Fibroblast of skin of scalp (primary cell): ENCODE data around the gene CACNA1S.

Experiments
- DNase-seq: peaks from one replicate; pipeline ENCODE4 v3.0.0-alpha.2; 2013

Gene CACNA1S

DNA sequence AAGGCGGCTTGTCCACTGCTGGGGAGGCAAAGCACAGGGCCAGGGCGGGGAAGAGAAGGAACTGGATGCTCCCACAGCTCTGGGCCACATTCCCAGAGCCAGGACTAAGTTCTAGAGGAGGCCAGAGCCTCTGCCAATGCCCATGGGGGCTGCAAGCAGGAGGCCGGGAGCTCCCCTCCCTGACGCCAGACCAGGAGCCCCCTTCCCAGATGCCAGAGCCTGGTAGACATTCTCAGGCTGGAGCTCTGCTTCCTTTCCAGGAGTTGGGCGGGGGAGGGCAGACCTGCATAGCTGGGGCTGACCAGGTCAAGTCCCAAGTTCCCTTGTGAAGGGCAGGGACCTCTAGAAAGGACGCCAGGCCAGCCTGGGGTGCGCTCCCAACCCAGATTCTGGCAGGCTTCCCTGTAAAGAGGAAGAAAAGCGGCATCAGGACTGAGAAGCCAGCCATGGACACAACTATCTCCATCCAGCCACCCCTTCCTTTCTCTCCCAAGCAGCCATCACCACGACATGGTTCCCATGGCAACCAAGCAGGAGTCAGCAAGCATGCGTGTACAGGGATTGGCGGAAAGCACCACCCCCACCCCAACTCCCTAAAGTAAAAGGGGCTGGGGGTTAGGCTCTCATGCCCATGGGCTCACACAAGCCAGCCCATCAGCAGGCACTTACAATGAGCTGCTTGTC is 102.1 kb downstream of the CACNA1S start:
- no peak for DNase-seq

DNA sequence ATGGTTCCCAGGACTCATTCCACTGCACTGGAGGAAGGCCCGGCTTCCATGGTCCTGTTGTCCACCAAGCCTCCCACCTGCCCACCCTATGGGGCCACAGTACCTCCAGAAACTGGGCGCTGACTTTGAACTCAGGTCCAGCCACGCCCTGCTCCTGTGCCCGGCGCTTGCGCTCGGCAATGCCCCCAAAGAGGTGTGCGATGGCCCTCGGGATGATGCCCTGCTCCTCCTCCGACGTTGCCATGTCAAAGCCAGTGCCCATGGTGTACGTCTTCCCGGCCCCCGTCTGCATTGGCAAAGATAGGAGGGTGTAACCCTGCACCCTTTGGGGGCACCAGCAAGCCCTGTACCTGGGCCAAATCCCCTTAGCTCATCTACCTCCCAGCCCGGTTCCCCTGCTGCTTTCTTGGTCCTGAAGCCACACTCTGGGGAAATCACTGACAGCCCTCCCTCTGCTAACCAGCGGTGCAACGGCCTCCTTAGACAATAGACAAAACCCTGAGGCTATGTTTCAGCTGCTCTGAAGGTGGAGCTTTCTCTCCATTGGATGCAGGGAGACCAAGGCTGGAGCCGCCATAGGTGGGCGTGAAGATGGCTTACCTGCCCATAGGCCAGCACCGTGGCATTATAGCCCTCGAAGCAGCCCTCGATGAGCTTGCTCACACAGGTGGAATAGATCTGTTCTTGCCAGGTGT is 103.4 kb downstream of the CACNA1S start:
- no peak for DNase-seq

DNA sequence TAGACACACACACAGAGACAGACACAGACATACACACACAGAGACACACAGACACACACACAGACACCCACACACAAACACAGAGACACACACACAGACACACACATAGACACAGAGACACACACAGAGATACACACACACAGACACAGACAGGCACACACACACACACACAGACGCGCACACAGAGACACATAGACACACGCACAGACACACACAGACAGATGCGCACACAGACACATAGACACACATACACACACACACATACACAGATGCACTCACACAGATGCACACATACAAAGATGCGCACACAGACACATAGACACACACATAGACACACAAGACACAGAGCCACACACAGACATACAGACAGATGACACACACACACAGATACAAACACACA is 104.7 kb downstream of the CACNA1S start:
- DNase-seq = no peak

DNA sequence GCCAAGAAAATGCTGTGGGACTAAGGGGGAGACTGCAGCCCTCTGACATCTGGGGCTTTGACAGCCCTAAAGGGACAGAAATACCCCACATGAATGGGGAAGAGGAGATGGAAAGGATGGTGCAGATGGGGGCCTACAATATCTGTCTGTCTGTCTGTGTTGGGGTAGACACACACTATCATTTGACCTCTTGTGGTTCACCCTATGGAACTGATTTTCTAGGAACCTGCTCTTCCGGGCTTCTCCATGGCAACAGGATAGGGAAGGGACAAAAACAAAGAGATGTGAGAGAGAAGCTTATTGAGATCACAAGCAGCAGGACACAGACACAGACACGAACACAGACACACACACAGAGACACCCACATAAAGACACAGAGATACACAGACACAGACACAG is 105.8 kb downstream of the CACNA1S start:
- no peak for DNase-seq

DNA sequence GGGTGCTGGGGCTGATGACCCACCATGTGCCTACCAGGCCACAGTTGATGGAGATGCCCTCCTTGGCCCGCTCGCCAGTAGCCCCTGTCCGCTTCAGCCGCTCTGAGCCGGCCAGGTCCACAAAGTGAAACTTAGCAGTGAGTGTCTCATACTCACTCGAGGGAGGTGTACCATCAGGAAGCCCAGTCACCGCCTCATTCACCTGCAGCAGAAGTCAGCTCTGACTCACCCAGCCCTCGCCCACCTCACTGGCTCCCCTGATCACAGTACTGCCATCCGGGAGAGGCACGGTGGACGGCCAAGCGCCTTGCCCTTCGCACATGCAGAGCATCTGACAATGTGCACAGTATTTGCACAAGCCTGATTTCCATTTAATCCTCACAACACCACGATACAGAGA is 107.5 kb downstream of the CACNA1S start:
- DNase-seq = no peak

DNA sequence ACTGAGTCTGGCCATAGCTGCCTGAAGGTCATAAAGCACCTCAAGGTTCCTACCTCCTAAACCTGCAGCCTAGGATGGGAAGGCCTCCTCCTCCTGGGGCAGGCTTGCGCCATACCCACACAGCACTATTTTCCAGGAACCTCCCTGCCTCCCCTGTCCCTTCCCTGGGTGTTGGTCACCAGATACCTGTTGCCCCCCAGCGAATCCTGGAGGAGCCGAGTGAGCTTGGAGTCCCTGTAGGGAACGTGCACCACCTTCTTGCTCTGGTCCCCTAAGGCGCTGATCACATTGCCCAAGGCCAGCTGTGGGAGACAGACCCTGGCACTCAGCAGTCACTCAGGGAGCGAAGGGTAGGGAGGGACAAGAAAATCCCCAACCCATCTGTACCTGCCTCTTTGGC is 108.1 kb downstream of the CACNA1S start:
- no peak for DNase-seq

DNA sequence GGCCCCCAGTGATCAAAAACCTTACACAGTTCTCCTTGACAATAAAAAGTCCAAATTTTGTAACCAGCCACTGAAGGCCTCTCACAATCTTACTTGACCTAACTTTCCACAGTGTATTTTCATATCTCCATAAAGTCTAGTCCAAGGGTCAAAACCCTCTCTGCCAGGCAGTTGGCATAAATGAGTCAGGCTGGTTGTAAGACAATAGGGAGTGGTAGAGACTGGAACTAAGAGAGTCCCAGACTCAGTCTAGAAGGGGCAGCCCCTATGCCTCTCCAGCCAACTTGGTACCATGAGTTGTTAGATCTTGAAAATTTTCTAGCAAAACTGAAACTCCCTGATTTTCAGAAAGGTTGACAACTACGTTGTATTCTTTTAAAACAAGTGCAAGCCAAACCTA is 109.7 kb downstream of the CACNA1S start:
- DNase-seq = no peak

DNA sequence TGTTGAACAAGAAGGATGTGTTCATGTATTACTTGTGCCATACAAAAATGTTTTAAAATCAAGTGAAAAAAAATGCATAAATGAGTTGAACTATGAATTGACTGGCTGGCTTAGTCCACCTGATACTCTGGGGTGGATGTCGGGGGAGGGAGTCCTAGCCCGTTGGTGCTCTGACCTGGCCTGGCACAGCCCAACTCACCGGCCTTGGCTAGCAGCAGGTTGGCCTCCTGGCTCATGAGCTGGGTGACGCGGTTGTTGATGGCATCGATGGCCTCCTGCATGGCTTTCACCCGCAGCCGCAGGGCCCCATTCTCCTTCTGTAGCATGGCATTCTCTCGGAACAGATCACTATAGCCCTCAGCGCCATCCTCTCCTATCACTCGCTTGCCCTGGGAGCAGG is 110.3 kb downstream of the CACNA1S start:
- DNase-seq = no peak

DNA sequence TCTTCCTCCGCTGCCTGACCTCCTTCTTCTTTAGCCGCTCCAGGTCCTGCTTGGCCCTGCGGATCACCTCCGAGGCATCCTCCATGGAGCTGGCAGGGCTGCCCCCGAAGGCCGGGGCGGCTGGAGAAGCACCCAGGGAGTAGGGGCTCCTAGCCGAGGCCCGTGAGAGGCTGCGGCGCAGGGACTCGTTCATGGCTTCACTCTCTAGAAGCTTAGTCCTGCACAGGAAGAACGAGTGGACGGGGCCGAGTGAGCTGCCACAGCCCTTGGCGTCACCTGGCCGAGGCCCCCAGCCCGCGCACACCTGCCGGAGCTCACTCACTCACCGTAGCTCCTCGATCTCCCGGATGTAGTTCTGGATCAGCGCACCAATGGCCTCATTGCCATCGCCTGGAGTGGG is 111.8 kb downstream of the CACNA1S start:
- no peak for DNase-seq

DNA sequence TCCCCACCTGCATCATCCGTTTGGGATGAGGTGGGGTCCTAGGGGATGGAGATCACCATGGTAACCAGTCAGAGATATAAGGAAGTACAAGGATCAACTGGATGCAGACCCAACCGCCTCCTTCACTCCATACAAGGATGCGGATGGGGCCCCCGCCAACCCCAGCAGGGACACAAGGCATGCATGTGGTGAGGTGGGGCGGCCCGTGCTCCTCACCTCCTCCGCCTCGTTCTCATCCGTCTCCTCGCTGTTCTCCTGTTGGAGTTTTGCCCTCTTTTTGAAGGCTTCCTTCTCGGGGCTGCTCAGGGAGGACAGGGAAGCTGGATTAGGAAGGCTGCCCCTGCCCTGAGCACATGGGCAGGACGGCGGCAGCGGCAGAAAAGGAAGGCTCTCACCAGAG is 112.6 kb downstream of the CACNA1S start:
- DNase-seq = no peak

DNA sequence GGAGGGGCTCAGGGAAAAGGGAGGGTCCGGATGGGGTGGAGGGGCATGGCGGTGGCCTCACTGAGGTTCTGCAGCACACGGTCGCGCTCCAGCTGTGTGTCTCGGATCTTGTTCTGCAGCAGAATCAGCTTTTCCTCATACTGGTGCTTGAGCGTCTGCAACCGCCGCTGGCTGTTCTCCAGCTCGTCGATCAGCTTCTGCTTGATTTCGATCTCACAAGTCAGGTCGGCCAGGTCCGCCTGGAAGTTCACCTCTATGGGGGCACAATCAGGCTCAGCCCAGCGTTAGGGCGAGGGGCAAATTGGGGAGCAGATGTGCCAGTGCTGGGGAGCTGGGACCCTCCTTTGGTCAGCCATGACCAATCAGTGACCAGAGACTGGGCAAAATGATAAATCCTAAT is 113.9 kb downstream of the CACNA1S start:
- DNase-seq = no peak

DNA sequence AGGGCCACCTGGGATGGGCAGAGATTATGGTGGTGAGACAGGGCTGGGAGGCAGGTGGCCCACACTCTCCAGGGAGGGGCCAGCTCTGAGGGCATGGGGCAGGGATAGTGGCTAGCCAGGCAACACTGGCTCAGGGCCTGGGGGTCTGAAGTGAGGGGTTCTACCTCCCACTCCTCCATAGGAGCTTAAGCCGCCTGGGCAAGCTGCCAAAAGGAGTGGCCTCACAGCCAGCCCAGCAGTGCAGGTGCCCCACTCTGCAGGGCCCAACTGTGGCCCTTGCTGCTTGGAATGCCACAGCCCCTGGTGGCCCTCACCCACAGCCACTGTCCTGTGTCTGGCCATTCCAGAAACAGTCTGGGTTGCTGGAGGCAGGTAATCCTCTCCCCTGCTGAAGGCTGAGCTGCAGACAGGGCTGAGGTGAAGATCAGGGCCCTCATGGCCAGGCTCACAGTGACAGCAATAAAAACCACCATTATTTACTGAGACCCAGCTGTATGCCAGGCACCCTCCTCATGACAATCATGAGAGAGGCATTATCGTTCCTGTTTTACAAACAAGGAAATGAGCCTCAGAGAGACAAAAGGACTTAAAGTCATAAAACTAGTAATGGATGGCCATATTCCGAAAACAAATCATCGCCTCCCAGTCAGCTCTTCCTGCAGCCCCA is 119.7 kb downstream of the CACNA1S start:
- no peak for DNase-seq

DNA sequence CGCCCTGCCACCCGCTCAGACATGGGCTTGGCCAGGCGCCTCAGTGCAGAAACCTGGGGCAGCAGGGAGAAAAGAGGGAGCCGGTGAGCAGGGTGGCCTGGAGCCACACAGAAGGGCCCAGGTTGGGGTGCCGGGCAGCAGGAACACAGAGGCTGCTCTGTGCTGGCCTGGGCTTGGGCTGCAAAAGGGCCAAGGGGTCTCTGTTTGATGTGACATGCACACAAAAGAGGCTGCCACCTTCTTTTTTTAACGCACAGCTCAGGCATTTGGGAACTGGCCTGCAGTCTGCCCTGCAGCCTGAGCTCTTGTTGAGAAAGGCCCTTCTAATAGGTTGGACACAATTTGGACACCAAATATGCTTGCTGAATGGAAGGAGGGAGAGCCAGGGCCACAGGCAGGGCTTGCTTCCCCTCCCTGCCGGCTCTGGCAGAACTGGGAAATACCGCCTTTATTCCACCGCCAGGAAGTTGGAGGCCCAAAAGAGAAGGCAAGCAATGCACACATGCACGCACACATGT is 121.1 kb downstream of the CACNA1S start:
- DNase-seq = no peak

DNA sequence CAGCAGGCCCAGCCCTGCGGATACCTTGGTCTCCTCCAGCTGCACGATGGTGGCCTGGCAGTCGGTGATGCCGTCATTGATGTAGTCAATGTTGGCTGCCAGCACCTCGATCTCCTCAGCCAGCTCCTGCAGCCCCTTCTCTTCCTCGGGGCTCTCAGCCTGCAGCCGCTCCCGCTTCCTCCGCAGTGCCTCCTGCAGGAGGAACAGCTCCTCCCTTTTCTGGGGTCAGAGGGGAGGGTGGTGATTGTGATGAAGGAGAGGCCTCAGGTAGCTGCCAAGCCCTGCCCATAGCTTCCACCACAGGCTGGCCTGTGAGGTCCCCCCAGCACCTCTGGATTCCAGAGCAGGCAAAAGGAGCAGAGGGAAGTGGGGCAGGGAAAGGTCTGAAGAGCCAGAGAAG is 122.1 kb downstream of the CACNA1S start:
- no peak for DNase-seq
